NCI-H2029 (cell line): ENCODE measurements around the gene CNIH3.
"Not testable (repeated sequence)": the region's sequence is repeated elsewhere in the genome, so short reads cannot be mapped to it uniquely, and the experiment has no call there.

ENCODE experiments used
- DNase-seq: peaks from one replicate; lab custom pipeline; 2025; lab: John Stamatoyannopoulos, UW

Gene CNIH3

GRCh38 chr1:224689374-224689773 lies 73.3 kb downstream of the CNIH3 start:
- no peak for DNase-seq

DNA sequence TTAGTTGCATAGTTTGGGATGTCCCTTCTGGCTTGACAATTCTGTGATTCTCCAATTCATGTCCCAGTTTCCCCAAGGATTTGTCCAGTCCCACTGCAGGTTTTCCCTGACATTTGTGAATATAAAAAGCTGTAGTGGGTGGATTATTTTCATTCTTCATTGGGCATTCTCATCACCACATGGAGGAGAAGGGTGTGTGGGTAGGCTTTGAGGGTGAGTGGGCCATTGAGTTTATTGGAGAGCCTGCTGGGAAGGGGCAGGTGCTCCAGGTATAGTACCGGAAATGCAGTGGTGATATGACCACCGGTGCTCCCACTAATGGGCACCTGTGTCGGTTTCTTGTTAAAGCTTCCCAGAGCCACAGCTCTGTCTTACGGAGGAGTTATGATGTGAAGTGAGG lies 74.5 kb downstream of the CNIH3 start:
- no peak for DNase-seq

- DNase-seq, result no peak
Observed at GRCh38 chr1:224691148-224691925, 75.2 kb downstream of the CNIH3 start.

GRCh38 chr1:224694969-224695368 lies 78.9 kb downstream of the CNIH3 start:
- no peak for DNase-seq

- no peak for DNase-seq
Observed at GRCh38 chr1:224696021-224696420, 79.9 kb downstream of the CNIH3 start.

DNA sequence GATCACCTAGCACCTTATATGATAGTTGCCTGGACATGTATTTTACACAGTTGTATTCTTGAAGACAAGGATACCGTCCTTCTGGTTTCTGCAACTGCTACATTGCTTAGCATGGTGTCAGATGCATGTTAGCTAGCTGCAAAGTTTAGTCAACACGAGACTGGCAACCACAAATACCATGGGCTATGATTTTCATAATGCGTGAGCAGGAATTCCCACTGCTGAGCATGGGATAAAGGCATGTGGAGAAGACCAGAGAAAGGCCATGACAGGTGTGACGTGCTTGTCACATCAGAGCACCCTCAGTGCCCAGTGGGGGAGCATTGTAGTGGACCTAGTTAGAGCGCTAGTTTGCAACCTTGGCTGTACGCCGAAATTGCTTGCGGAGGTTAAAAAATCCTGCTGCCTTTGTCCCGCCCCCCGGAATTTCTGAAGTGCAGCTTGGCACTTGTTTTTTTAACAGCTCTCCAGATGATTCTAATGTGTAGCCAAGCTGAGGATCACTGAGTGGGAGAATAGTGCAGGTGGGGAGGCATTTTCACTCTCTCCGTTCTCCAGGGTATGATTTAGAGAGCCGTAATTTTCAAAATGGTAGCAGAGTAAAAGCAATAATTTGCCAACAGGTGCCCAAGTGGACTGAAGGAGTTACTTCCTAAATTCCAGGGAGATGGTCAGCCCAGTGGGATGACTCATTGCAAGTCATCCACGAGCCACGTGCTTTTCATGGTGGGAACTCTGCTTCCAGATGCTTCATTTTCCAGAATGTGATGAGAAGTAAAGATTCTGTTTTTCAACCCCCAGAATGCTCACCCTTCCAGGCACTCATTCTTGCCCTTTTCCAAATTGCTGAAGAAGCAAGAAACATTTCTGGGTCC lies 81.0 kb downstream of the CNIH3 start:
- no peak for DNase-seq

- DNase-seq, result no peak
Observed at GRCh38 chr1:224698015-224698451, 81.9 kb downstream of the CNIH3 start.

- no peak for DNase-seq
Observed at GRCh38 chr1:224700918-224701531, 84.9 kb downstream of the CNIH3 start.

DNA sequence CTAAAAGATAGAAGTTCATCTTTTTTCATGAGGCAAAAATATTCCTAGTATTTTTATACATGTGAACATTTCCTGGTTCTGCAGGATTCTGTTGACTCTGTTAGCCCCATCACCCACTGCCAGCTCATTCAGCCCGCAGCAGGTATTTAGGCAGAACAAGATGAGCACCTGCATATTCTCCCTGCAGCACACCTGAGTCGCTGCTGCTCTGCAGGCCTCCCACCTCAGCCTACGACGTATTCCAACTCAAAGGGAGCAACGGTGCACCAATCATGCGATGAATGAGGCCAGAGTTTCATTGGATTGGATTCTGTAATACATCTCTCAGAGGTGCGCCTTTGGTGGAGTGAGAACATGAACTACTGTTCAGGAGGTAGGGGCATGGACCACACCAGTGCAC lies 87.6 kb downstream of the CNIH3 start:
- DNase-seq, result no peak

DNA sequence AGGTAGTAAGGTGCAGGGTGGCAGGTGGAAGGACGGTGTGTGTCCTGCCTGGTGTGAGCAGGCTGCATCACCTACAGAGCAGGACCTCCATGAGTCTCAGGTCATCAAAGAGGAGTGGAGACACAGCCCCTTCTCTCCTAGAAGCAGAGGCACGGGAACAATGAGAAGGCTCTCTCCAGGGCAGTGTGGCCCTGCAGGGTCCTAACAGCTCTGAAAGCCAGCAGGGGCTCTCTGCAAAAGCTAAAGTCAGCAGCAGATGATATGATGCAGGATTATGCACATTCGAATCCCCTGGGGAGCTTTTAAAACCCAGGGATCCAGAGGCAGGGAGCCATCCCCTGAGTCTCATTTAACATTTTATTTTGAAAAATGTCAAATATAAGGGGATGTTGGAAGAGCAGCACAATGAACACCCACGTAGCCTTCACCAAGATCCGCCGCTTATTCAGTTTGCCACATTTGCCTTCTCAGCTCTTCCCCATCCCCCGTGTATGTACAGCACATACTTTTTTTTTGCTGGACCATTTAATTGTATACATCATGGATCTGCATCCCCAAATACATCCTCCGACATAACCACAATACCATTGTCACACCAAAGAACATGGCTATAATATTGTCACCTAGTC lies 88.1 kb downstream of the CNIH3 start:
- no peak for DNase-seq

DNA sequence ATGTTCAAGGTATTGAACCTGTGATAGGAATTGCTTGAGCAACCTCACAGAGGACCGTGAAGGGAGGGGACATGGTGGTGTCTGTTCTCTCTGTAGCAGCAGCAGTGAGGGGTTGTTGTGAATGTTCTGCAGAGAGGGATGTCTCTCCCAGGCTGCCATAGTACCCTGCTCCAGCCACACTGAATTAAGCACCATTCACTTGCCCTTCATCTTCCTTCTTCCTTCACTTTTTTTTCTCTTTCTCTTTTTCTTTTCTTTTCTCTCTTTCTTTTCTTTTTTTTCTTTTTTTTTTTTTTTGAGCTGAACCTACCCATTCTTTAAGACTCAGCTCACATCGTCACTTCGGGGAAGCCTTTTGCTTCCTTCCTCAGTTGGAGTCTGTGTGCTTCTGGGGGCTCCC lies 89.5 kb downstream of the CNIH3 start:
- no peak for DNase-seq

DNA sequence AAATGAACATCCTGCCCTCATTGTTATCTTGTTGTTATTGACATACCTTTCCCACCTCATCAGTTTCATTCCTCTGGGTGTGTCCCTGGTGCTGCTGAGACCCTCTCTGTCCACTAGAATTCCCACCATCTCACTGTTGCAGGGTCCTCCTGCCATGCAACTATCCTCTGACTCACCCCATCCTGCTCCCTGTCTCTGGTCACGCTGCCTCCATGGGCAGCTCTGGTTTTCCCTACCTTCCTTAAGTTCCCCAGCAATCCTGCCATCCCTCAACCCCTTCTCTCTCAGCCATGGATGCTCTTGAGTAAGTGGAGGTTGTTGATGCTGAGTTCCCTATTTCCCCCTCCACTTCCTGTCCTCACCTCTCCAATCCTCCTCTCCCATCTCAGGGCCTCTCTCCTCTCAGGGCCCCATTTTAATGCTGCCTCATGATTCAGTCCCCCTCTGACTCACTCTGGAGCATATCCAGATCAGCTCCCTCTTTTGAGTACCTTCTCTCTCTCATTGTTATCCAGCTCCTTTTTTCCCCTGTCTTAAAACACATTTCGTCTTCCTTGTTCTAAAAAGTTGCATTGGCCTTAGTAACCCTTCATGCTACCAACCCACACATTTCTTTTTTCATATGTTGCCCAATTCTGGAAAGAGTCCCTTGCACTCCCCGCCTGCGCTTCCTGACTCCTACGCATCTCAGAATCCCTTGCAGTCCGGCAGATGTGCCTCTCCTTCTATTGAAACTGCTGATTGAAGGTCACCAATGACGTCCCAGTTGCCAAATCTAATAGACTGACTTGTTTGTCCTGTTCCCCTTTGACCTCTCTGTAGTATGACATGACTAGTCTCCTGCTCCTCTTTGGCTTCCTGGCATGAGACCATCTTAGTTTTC lies 92.0 kb downstream of the CNIH3 start:
- no peak for DNase-seq

DNA sequence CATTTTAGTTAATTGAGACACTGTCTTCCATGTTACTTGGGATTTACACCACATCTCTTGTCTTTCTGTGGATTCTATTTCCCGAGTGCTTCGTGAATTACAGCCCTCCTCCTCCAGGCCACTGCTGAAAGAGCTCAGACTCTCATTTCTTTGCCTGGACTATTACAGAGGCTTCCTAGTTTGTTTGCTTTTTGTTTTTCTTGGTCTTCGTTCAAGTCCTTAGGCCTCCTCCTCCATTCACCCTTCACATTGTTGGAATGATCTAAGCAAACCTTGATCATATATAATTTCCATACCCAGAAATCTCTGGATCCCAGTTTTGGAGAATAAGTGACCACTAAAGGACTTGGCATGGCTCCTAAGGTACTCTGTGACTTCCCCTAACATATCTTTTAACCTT lies 94.1 kb downstream of the CNIH3 start:
- no peak for DNase-seq

GRCh38 chr1:224711231-224711756 lies 95.2 kb downstream of the CNIH3 start:
- not testable (repeated sequence) for DNase-seq

DNA sequence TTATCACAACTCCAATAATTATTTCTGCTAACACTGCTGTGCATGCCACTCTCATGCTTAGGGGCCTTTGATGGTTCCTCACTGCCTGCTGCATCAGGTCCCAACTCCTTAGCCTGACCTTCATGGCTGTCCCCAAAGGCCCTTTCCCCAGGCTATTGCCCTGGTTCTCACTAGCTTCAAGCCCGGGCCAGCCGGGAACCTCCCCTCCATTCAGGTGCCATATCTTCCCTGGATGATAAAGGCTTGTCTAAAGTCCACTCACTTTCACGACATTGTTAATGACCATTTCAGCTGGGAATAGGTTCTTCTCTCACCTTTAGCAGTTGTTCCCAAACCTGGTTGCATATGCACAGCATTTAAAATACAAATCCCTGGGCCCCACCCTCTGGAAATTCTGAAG lies 95.8 kb downstream of the CNIH3 start:
- DNase-seq, result no peak

- no peak for DNase-seq
Observed at GRCh38 chr1:224713228-224713627, 97.1 kb downstream of the CNIH3 start.

GRCh38 chr1:224714553-224714952 lies 98.4 kb downstream of the CNIH3 start:
- no peak for DNase-seq

DNA sequence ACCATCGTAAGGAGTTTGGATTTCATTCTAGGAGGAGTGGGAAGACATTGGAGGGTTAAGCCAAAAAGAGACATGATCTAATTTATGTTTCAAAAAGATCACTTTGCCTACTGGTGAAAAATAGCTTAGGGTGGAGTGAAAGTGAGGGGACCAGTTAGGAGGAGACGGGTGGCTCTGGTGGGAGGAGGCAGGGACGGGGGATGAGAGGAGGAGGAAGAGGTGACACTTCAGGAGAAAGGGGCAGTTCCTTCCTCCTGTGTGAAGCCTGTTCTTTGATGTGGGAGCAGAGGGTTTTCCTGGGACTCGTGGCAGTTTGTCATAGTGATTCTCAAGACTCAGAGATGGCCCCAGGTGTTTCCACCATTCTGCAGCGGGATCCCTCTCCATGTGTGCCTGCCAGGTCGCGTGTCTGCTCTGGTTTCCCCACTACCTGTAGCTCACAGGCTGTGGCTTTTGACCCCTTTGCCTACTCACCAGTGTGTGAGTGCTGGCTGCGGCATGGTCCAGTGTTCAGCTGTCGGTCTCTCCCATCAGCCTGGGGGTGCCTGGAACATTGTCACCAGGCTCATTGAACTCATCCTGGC lies 102.4 kb downstream of the CNIH3 start:
- DNase-seq, result no peak

DNA sequence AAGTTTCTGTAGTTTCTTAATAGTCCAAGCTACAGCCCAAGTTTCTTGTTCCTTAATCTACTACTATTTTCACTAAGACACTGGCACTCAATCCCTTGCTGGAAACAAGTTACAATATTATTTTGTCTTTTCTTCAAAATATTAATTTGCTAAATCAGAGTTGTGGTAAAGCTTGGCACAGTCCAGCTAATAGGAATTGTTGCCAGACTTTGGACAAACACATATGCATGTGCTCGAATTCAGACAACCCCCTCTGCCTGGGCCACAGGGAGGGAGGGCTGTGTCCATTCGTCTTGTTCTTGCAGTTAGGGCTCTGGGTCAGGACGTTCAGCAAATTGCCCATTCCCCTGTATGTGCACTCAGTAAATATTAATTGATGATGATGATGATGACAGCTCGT lies 103.6 kb downstream of the CNIH3 start:
- DNase-seq, result no peak

DNA sequence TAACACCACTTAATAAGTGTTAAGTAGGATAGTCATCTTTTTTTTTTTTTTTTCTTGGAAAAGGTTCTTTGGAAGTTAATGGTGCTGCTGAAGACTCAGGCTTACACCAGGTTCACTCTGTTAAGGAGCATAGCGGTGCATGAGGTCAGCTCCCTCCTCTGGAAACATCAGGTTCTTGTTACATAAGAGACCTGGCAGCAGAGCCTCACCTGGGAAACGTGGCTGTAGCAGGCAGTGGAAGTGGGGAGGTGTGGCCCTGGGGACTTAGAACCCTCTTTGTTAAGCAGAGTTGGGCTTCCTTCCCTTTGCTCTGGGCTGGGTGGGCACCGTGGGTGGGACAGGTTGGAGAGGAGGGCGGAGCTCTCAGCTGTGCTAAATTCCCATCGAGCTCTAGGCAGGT lies 104.1 kb downstream of the CNIH3 start:
- DNase-seq, result no peak

DNA sequence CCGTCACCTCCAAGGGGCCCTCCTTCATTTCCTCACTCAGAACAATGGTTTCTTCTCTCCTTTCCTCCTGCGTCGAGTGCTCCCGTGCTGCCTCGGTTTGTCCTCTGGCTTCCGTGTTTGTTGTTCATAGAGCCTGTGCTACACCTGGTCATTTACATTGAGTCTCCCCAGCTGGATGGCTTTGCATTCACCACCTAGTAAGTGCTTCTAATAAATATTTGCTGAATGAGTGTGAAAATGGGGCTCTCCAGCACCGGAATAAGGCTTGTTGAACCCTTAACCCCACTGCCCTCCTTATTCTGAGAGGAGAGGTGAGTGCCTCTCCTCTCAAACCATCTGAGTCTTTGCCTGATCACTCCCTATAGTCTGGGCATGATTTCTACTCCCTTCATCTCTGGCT lies 104.9 kb downstream of the CNIH3 start:
- DNase-seq, result no peak
